Osteocyte (in vitro differentiated cells): ENCODE measurements around the gene ZNF215. TPM values are rescaled to one million over a fixed set of nuclear protein-coding genes. Genes with fewer than 3 reads are reported as not detected.
"Not testable (repeated sequence)": the region's sequence is repeated elsewhere in the genome, so short reads cannot be mapped to it uniquely, and the experiment has no call there.

ENCODE experiments used
- DNase-seq: peaks from one replicate; pipeline ENCODE4 v3.0.0; 2021; ENCODE audit warnings: mixed read lengths; ENCODE audit not compliant: unreplicated experiment; ENCODE audit errors: extremely low spot score
- H3K27ac Mint-ChIP-seq: one replicate; pipeline ENCODE4 v1.8.0; 2021; ENCODE audit warnings: mild to moderate bottlenecking, mixed read lengths; ENCODE audit not compliant: unreplicated experiment
- H3K27me3 Mint-ChIP-seq: one replicate; pipeline ENCODE4 v1.8.0; 2021; ENCODE audit warnings: mixed read lengths; ENCODE audit not compliant: unreplicated experiment
- H3K36me3 Mint-ChIP-seq: one replicate; pipeline ENCODE4 v1.8.0; 2021; ENCODE audit warnings: mixed read lengths; ENCODE audit not compliant: unreplicated experiment
- H3K4me1 Mint-ChIP-seq: one replicate; pipeline ENCODE4 v1.8.0; 2021; ENCODE audit warnings: mixed read lengths; ENCODE audit not compliant: unreplicated experiment
- H3K4me3 Mint-ChIP-seq: one replicate; pipeline ENCODE4 v1.8.0; 2021; ENCODE audit warnings: mild to moderate bottlenecking, moderate library complexity, mixed read lengths; ENCODE audit not compliant: unreplicated experiment
- H3K9me3 Mint-ChIP-seq: one replicate; pipeline ENCODE4 v1.8.0; 2021; ENCODE audit warnings: mixed read lengths; ENCODE audit not compliant: unreplicated experiment
- long read RNA-seq: library from polyadenylated mRNA; unstranded; transcript quantifications from one replicate; pipeline ENCODE4 v2.0.0, GENCODE V29; 2021
- total RNA-seq: library from RNA; stranded (reverse); gene quantifications from 2 replicates; pipeline ENCODE4 v1.2.1, GENCODE V29; 2021
- TF ChIP-seq, protein P1 (sequence below): fragments of 200-600 bp; sonication (generic); IDR thresholded peaks from 2 replicates; pipeline ENCODE4 v1.5.0; 2021; ENCODE audit warnings: antibody characterized with exemption, mild to moderate bottlenecking, moderate library complexity

ZNF215 gene
- total RNA-seq: 1.8 and 2.7 TPM in 2 replicates
- long read RNA-seq, partial matches to known transcripts: 1 of 10 reads
- long read RNA-seq, other reads (novel, unspliced or antisense): 4 of 10 reads

DNA sequence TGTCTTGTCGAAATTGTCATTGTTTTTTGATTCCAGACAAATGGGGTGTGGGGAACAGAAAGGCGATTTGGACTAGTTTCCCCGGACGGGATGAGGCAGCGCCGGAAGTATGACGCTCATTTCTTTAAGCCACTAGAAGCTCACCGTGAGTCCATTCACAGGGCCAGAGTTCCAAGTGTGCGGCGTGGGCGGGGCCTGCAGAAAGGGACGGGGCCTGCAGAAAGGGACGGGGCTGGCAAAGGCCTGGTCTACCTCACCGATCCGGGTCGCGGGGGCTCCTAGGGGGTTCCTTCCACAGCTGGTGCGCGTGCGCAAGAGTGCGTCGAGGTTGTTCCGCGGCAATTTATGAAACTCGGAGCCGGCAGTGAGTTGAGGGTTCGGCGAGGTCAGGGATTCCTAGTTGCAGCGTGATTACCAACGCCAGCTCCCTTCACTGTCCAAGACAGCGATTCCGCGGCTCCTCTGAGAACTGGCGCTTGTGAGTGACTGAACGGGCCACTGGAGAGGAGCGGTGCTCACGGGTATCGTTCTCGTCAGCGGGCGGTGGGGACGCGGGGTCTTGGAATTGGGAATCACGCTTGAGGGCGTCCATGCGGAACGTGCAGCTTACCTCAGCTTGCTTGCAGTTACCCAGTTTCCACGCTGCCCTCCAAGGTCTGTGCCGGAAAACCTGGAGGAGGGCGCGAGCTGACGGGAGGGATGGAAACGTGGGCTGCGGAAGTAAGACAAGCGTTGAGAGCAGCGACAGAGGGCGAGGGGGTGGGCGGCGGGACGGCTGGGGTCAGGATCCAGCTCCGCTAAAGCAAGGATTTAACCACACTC is at the start of gene ZNF215:
TSS of gene ZNF215 (plus strand) at position 219 of the 822 bp plus-strand sequence. CDS start 5,847 bp downstream, outside the sequence.
- peak within 1 kb of the TSS; percentile 92 for H3K4me3 Mint-ChIP-seq
- peak within 1 kb of the TSS; percentile 40 for H3K27ac Mint-ChIP-seq
- TF ChIP-seq, protein P1, sequence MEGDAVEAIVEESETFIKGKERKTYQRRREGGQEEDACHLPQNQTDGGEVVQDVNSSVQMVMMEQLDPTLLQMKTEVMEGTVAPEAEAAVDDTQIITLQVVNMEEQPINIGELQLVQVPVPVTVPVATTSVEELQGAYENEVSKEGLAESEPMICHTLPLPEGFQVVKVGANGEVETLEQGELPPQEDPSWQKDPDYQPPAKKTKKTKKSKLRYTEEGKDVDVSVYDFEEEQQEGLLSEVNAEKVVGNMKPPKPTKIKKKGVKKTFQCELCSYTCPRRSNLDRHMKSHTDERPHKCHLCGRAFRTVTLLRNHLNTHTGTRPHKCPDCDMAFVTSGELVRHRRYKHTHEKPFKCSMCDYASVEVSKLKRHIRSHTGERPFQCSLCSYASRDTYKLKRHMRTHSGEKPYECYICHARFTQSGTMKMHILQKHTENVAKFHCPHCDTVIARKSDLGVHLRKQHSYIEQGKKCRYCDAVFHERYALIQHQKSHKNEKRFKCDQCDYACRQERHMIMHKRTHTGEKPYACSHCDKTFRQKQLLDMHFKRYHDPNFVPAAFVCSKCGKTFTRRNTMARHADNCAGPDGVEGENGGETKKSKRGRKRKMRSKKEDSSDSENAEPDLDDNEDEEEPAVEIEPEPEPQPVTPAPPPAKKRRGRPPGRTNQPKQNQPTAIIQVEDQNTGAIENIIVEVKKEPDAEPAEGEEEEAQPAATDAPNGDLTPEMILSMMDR: no peak
- H3K27me3 Mint-ChIP-seq: peaks cover 2% of the 10 kb centered on the region
- peak; percentile 89 for DNase-seq
- no peaks in the 10 kb centered on the region for H3K9me3 Mint-ChIP-seq
- H3K36me3 Mint-ChIP-seq: no peaks in the 10 kb centered on the region
- peaks cover 19% of the 10 kb centered on the region for H3K4me1 Mint-ChIP-seq

DNA sequence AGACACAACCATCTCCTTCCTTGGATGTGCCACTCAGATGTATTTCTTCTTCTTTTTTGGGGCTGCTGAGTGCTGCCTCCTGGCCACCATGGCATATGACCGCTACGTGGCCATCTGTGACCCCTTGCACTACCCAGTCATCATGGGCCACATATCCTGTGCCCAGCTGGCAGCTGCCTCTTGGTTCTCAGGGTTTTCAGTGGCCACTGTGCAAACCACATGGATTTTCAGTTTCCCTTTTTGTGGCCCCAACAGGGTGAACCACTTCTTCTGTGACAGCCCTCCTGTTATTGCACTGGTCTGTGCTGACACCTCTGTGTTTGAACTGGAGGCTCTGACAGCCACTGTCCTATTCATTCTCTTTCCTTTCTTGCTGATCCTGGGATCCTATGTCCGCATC is 49.3 kb upstream of the ZNF215 start:
- no peaks in the 10 kb centered on the region for H3K9me3 Mint-ChIP-seq
- DNase-seq: no peak
- H3K36me3 Mint-ChIP-seq: no peaks in the 10 kb centered on the region
- no peak overlapping the region for H3K27ac Mint-ChIP-seq
- TF ChIP-seq, protein P1: no peak
- no peaks in the 10 kb centered on the region for H3K4me1 Mint-ChIP-seq
- peaks cover 3% of the 10 kb centered on the region for H3K27me3 Mint-ChIP-seq
- no peak overlapping the region for H3K4me3 Mint-ChIP-seq

DNA sequence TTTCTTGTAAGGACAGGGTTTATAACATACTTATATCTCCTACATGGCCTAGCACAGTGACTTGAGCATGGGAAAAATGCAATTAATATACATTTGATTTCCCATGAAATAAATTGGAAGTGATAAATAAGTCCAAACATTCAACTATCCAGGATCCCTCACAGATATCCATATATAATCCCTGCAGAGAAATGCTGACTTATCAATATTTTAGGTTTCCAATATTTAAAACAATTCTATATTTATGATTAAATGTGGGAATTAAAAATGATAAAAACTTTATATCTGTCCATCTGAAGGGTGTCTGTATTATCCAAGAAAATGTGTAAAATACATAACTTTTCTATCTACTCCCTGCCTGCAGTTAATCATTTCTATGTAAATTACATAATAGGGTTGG is 43.5 kb upstream of the ZNF215 start:
- Mint-ChIP-seq H3K4me3 (no peak overlapping the region), H3K36me3 (no peaks in the 10 kb centered on the region), H3K4me1 (no peaks in the 10 kb centered on the region), H3K27ac (no peak overlapping the region), H3K27me3 (peaks cover 21% of the 10 kb centered on the region), H3K9me3 (no peaks in the 10 kb centered on the region)
- TF ChIP-seq, protein P1: no peak
- DNase-seq: no peak

DNA sequence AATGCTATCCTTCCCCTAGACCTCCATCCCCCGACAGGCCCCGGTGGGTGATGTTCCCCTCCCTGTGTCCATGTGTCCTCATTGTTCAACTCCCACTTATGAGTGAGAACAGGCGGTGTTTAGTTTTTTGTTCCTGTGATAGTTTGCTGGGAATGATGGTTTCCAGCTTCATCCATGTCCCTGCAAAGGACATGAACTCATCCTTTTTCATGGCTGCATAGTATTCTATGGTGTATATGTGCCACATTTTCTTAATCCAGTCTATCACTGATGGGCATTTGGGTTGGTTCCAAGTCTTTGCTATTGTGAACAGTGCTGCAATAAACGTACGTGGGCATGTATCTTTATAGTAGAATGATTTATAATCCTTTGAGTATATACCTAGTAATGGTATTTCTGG is 38.5 kb upstream of the ZNF215 start:
- DNase-seq, H3K4me1 Mint-ChIP-seq, H3K36me3 Mint-ChIP-seq, H3K4me3 Mint-ChIP-seq, H3K9me3 Mint-ChIP-seq, H3K27ac Mint-ChIP-seq: not testable (repeated sequence)
- peaks cover 18% of the 10 kb centered on the region for H3K27me3 Mint-ChIP-seq

DNA sequence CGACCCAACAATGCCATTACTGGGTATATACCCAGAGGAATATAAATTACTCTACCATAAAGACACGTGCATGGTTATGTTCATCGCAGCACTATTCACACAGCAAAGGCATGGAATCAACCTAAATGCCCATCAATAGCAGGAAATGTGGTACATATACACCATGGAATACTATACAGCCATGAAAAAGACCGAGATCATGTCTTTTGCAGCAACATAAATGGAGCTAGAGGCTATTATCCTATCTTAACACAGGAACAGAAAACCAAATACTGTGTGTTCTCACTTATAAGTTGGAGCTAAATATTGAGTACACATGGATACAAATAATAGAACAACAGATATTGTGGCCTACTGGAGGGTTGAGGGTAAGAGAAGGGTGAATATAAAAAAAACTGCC is 37.4 kb upstream of the ZNF215 start:
- Mint-ChIP-seq H3K4me1 (no peaks in the 10 kb centered on the region), H3K27ac (no peak overlapping the region), H3K36me3 (no peaks in the 10 kb centered on the region), H3K4me3 (no peak overlapping the region), H3K9me3 (no peaks in the 10 kb centered on the region), H3K27me3 (peaks cover 12% of the 10 kb centered on the region)
- no peak for DNase-seq
- TF ChIP-seq, protein P1: no peak
